ENCODE data around the gene MYBL2. TPM values are rescaled to one million over a fixed set of nuclear protein-coding genes. Genes with fewer than 3 reads are reported as not detected.

MYBL2 gene
- total RNA-seq, 4 donors from 2014 or later, result 0.11 to 0.33 (median 0.19) TPM; not detected in 1

DNA sequence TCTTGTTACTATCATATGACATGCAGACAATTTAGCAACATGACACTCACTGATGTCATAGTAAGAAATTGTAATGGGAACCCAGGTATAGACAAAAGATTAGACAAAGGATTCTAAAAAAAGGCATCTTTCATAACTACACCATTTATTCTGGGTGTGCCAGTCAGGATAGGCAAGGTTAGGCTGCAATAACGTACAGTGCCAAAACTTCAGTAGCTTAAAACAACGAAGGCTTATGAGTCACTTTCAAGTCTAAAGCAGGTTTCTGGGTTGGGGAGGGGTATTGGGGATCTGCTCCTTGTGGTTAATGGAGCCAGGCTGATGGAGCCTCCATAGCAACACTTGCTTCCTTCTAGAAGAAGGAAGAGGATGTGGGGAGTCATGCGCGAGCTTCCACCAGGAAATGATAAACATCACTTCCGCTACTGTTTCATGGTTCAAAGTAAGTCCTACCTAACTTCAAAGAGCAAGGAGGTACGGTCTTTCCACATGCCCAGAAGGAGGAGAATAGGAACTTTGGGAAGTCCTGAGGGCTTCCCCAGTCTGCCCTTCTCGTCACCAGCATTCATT, 61.9 kb downstream of the MYBL2 start:
- Histone ChIP-seq H3K36me3 (no peaks in the 10 kb centered on the region), H3K27me3 (peaks cover 0 to 12% (median 0%) of the 10 kb centered on the region in 4 donors), H3K27ac (replicated peaks in 1 of 4) (no peak overlapping the region), H3K9me3 (no peaks in the 10 kb centered on the region), H3K4me1 (no peaks in the 10 kb centered on the region), H3K4me3 (no peak overlapping the region)
- 88% methylated on average over 7 of the region's 7 CpGs for WGBS
- DNase-seq (ENCODE audit: extremely low spot score), result no peak
- no peak for TF ChIP-seq CTCF (IDR thresholded peaks at IDR 0.05)
- TF ChIP-seq EP300 (IDR thresholded peaks at IDR 0.05), result no peak
- TF ChIP-seq POLR2A (IDR thresholded peaks at IDR 0.05; ENCODE audit: low read depth), result no peak
- no peak for TF ChIP-seq POLR2AphosphoS5 (IDR thresholded peaks at IDR 0.05)
- intact Hi-C loops (cut with DNase I), result no loop called here

DNA sequence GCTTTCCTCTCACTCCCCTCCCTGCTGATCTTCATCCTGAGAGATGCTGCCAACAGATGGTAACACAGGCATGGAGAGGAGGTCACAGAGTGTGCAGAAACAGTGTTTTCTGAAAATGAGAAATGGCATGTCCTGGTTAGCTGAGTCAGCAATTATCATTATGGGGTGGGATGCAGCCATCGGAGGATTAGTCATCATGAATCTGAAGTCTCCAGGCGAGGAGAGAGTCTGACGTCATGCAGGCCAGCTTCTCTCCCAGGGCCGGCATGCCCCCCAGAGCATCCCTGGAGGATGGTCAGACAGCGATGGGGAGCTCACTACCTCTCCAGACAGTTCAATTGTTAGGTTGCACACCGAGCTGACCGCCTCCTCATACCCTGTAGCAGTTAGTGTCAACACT, 64.6 kb downstream of the MYBL2 start:
- Histone ChIP-seq H3K27me3 (peaks cover 0 to 12% (median 0%) of the 10 kb centered on the region in 4 donors), H3K9me3 (no peaks in the 10 kb centered on the region), H3K36me3 (no peaks in the 10 kb centered on the region), H3K27ac (replicated peaks in 1 of 4) (no peak overlapping the region), H3K4me3 (no peak overlapping the region), H3K4me1 (no peaks in the 10 kb centered on the region)
- WGBS, result 57% methylated on average over 4 of the region's 7 CpGs
- no peak for DNase-seq (ENCODE audit: extremely low spot score)
- TF ChIP-seq CTCF (IDR thresholded peaks at IDR 0.05) (no peak), POLR2A (IDR thresholded peaks at IDR 0.05; ENCODE audit: low read depth) (no peak)
- intact Hi-C loops (cut with DNase I), result no loop called here

DNA sequence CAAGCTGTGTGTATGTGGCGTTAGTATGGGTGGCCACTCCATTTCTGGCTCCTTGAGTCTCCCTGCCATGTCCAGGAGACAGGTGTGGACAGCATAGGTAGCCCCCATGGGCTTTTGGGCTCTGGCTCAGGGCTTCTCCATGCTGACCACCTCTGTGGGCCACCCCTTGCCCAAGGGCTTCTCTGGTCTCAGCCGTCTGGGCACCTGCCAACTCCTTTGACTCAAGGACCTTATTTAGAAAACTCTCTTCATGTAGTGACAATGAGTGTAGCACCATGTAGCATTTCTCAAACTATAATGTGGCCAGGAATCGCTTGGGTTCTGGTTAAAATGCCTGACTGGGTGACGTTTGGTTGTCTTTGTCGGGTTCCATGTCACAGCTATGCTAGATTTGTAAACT, 65.0 kb downstream of the MYBL2 start:
- no peak overlapping the region for H3K27ac ChIP-seq (replicated peaks in 1 of 4)
- TF ChIP-seq POLR2AphosphoS5 (IDR thresholded peaks at IDR 0.05) (no peak), CTCF (IDR thresholded peaks at IDR 0.05) (no peak), EP300 (IDR thresholded peaks at IDR 0.05) (no peak), POLR2A (IDR thresholded peaks at IDR 0.05; ENCODE audit: low read depth) (no peak)
- H3K9me3 ChIP-seq, result no peaks in the 10 kb centered on the region
- 77% methylated on average over 5 of the region's 5 CpGs for WGBS
- no peaks in the 10 kb centered on the region for H3K4me1 ChIP-seq
- H3K27me3 ChIP-seq, result peaks cover 0 to 12% (median 0%) of the 10 kb centered on the region in 4 donors
- DNase-seq (ENCODE audit: extremely low spot score), result no peak
- intact Hi-C loops (cut with DNase I), result no loop called here
- H3K4me3 ChIP-seq, result no peak overlapping the region
- no peaks in the 10 kb centered on the region for H3K36me3 ChIP-seq

DNA sequence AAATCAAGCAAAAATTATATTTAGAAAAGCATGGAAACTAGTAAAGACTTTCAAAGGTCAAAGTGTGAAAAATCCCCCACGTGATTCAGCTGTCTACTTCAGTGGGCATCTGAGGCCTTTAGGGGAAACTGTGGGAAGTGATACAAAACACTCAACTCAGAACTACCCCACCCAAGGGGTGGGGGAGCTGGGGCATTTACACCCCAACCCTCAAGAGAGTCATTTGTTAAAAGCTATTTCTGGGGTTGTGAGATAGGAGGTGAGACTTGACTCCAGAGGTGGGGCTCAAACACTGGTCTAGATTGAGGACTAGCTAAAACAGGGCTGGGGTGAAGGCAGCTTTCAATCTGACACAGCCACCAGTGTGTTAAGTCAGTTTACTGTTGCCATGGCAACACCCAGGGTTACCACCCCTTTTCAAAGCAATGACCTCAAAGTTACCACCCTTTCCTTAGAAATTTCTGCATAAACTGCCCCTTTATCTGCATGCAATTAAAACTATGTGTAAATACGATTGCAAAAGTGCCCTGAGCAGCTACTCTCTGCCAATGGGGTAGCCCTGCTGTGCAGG, 69.8 kb downstream of the MYBL2 start:
- WGBS, result 71% methylated on average over 2 of the region's 2 CpGs
- Histone ChIP-seq H3K36me3 (no peaks in the 10 kb centered on the region), H3K4me1 (no peaks in the 10 kb centered on the region), H3K27me3 (peaks cover 0 to 12% (median 0%) of the 10 kb centered on the region in 4 donors), H3K27ac (replicated peaks in 1 of 4) (no peak overlapping the region), H3K4me3 (no peak overlapping the region), H3K9me3 (no peaks in the 10 kb centered on the region)
- DNase-seq (ENCODE audit: extremely low spot score), result no peak
- intact Hi-C loops (cut with DNase I), result no loop called here
- TF ChIP-seq CTCF (IDR thresholded peaks at IDR 0.05) (no peak), POLR2AphosphoS5 (IDR thresholded peaks at IDR 0.05) (no peak), POLR2A (IDR thresholded peaks at IDR 0.05; ENCODE audit: low read depth) (no peak), EP300 (IDR thresholded peaks at IDR 0.05) (no peak)

DNA sequence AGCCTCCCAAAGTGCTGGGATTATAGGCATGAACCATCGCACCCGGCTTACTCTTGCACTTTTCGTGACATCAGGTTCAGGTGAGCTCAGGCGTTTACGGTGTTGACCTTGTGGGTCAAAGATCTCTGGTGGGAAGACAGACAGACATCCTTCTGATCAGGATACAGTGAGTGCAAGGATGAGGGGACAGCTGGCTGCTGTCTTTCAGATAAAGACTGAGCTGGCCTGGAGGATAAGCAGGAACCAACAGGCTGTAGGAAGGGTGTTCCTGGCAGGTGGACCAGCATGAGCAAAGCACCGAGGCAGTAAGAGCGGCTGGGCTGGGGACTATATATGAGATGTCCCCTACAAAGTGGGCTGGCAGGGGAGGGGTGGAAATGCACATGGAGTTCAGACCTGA, 71.0 kb downstream of the MYBL2 start:
- intact Hi-C loops (cut with DNase I), result no loop called here
- H3K4me1 ChIP-seq, result no peaks in the 10 kb centered on the region
- DNase-seq (ENCODE audit: extremely low spot score), result no peak
- peaks cover 0 to 8% (median 0%) of the 10 kb centered on the region in 4 donors for H3K27me3 ChIP-seq
- TF ChIP-seq POLR2AphosphoS5 (IDR thresholded peaks at IDR 0.05) (no peak), POLR2A (IDR thresholded peaks at IDR 0.05; ENCODE audit: low read depth) (no peak), EP300 (IDR thresholded peaks at IDR 0.05) (no peak), CTCF (IDR thresholded peaks at IDR 0.05) (no peak)
- 95% methylated on average over 7 of the region's 7 CpGs for WGBS
- H3K4me3 ChIP-seq, result no peak overlapping the region
- no peaks in the 10 kb centered on the region for H3K36me3 ChIP-seq
- H3K27ac ChIP-seq (replicated peaks in 1 of 4), result no peak overlapping the region
- H3K9me3 ChIP-seq, result no peaks in the 10 kb centered on the region
